ENCODE measurements around the gene EXPH5. TPM values are rescaled to one million over a fixed set of nuclear protein-coding genes. Genes with fewer than 3 reads are reported as not detected.

The EXPH5 gene
- total RNA-seq, 1 donor from 2014 or later = 0.59 TPM

DNA sequence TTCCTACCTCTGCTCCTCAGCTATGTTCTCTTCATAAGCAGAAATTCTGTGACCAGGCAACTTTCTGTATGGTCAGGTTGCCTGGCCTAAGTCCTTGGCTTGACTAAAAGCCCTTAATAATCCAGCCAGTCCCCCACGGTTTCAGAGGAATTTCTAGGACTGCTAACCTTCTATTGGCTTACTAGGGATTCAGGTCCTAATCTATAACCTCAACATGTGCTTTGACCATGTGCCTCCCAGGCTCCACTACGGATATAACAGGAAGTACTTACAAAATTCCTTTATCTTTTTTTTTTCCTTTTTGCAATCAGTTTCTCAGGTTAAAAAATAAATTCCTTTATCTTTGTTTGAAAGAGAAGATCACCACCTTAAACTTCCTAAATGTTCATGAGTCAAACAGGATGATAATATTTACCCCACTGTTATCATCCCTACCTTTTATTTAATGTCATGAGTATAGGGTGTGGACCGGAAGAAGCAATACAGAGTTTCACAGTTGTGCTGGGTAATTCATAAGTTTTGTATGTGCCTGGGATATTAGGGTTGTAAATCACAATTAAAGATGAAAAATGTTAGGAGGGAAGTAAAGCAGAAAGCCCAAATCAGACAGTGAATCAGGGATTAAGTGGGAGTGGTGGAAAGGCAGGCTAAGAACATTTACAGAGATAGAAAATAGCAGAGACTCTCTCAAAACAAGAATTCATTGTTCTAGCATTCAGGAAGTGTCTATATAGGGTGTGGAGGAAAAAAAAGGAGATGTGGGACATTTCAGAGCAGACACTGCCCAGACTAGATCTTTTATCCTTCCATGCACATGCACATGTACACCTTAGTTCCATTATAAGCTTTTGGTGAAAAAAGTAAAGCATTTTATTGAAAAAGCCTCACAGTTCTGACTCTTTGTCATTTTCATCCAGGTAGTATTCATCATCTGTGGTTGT lies 84.6 kb downstream of the EXPH5 start:
- DNase-seq (ENCODE audit: extremely low spot score, unreplicated experiment) = no peak
- Mint-ChIP-seq H3K4me1 (ENCODE audit: unreplicated experiment) (peaks cover 21% of the 10 kb centered on the region), H3K27me3 (ENCODE audit: unreplicated experiment) (no peaks in the 10 kb centered on the region), H3K4me3 (ENCODE audit: unreplicated experiment) (no peak overlapping the region), H3K36me3 (ENCODE audit: unreplicated experiment) (no peaks in the 10 kb centered on the region), H3K9me3 (ENCODE audit: unreplicated experiment) (no peaks in the 10 kb centered on the region), H3K27ac (ENCODE audit: unreplicated experiment) (no peak overlapping the region)
- TF ChIP-seq, protein P1, sequence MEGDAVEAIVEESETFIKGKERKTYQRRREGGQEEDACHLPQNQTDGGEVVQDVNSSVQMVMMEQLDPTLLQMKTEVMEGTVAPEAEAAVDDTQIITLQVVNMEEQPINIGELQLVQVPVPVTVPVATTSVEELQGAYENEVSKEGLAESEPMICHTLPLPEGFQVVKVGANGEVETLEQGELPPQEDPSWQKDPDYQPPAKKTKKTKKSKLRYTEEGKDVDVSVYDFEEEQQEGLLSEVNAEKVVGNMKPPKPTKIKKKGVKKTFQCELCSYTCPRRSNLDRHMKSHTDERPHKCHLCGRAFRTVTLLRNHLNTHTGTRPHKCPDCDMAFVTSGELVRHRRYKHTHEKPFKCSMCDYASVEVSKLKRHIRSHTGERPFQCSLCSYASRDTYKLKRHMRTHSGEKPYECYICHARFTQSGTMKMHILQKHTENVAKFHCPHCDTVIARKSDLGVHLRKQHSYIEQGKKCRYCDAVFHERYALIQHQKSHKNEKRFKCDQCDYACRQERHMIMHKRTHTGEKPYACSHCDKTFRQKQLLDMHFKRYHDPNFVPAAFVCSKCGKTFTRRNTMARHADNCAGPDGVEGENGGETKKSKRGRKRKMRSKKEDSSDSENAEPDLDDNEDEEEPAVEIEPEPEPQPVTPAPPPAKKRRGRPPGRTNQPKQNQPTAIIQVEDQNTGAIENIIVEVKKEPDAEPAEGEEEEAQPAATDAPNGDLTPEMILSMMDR (IDR thresholded peaks at IDR 0.05) = no peak

DNA sequence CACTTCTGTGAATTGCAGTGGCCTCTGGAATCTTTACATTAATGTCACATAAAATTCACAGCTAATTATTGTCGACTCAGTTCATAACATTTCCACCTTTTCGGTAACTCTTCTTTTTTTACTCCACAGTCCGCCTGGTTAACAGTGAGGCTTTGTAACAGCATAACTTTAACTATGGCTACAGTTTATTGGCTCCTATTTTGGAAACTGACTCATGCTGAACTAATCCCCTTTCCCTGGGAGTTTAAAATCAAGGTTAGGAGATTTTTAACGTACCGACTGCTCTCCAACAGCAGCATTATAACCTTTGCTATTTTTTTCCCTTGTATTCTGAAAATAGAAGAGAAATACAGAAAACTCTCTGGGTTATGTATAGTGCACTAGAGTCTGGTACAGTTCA lies 92.2 kb downstream of the EXPH5 start:
- TF ChIP-seq, protein P1 (IDR thresholded peaks at IDR 0.05) = no peak
- Mint-ChIP-seq H3K27ac (ENCODE audit: unreplicated experiment) (no peak overlapping the region), H3K36me3 (ENCODE audit: unreplicated experiment) (no peaks in the 10 kb centered on the region), H3K9me3 (ENCODE audit: unreplicated experiment) (no peaks in the 10 kb centered on the region), H3K4me1 (ENCODE audit: unreplicated experiment) (peaks cover 13% of the 10 kb centered on the region), H3K4me3 (ENCODE audit: unreplicated experiment) (no peak overlapping the region), H3K27me3 (ENCODE audit: unreplicated experiment) (no peaks in the 10 kb centered on the region)
- no peak for DNase-seq (ENCODE audit: extremely low spot score, unreplicated experiment)

DNA sequence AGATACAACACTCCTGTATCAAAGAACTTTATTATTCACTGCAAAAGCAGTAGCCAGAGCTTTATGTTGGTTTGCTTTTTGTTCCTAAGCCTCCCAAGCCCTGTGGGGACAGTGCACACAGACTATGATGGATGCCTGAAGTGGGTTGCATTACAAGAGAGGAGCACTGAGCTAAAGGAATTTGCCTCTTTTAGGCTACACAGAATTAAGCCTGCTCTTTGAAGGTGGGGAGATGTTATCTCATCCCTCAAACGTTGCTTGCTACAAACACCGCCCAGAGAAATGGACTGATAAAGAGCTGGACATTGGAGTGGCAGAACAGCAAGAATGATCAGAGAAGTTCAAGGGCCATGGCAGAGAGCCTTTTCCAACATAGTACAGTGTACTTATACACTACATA lies 92.8 kb downstream of the EXPH5 start:
- H3K9me3 Mint-ChIP-seq (ENCODE audit: unreplicated experiment) = no peaks in the 10 kb centered on the region
- DNase-seq (ENCODE audit: extremely low spot score, unreplicated experiment) = no peak
- peaks cover 18% of the 10 kb centered on the region for H3K4me1 Mint-ChIP-seq (ENCODE audit: unreplicated experiment)
- H3K4me3 Mint-ChIP-seq (ENCODE audit: unreplicated experiment) = no peak overlapping the region
- TF ChIP-seq, protein P1 (IDR thresholded peaks at IDR 0.05) = no peak
- H3K36me3 Mint-ChIP-seq (ENCODE audit: unreplicated experiment) = no peaks in the 10 kb centered on the region
- H3K27ac Mint-ChIP-seq (ENCODE audit: unreplicated experiment) = no peak overlapping the region
- H3K27me3 Mint-ChIP-seq (ENCODE audit: unreplicated experiment) = no peaks in the 10 kb centered on the region

DNA sequence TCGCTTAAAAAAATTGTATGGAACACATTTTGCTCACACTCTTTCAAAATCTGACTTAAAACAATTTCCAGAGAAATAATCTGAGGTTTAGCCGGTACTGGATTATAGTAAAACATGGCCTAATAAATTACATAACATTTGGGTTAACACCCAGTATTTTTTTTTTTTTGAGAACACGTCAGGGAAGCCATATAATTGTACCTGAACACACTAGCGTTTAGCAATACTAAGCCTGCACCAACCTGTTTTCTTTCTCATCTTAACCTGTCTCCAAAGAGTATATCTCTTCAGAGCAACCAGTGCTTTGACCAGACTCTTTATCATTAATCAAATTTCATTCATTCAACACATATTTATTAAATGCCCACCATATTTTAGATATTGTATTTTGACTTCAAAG lies 93.4 kb downstream of the EXPH5 start:
- DNase-seq (ENCODE audit: extremely low spot score, unreplicated experiment) = no peak
- no peak overlapping the region for H3K4me3 Mint-ChIP-seq (ENCODE audit: unreplicated experiment)
- TF ChIP-seq, protein P1 (IDR thresholded peaks at IDR 0.05) = no peak

DNA sequence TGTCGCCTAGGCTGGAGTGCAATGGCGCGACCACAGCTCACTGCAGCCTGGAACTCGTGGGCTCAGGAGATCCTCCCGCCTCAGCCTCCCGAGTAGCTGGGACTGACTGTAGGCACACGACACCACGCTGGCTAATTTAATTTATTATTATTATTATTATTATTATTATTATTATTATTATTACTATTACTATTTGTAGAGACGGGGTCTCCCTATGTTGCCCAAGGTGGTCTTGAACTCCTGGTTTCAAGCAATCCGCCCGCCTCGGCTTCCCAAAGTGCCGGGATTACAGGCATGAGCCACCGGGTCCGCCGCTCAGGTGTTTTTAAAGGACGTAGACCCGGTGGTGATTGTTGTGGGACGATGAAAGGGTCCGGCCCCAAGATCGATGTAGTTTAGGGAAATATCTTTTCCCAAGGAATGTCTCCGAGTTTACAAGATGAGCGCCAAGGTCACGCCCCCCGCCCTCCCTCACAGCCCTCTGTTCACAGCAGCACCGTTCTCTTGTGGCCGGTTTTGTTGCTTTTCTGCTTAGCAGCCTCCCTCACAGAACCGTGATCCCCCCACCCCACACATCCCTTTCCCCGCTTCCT lies 94.7 kb downstream of the EXPH5 start:
- peak overlapping the region; percentile 82 for H3K4me3 Mint-ChIP-seq (ENCODE audit: unreplicated experiment)
- no peak for DNase-seq (ENCODE audit: extremely low spot score, unreplicated experiment)
- no peaks in the 10 kb centered on the region for H3K9me3 Mint-ChIP-seq (ENCODE audit: unreplicated experiment)
- H3K27me3 Mint-ChIP-seq (ENCODE audit: unreplicated experiment) = no peaks in the 10 kb centered on the region
- TF ChIP-seq, protein P1 (IDR thresholded peaks at IDR 0.05) = no peak
- H3K4me1 Mint-ChIP-seq (ENCODE audit: unreplicated experiment) = peaks cover 18% of the 10 kb centered on the region
- peak overlapping the region; percentile 83 for H3K27ac Mint-ChIP-seq (ENCODE audit: unreplicated experiment)
- H3K36me3 Mint-ChIP-seq (ENCODE audit: unreplicated experiment) = no peaks in the 10 kb centered on the region

More for the DNA sequence above, 93.4 kb downstream of the EXPH5 start:
- Mint-ChIP-seq H3K36me3 (ENCODE audit: unreplicated experiment) (no peaks in the 10 kb centered on the region), H3K27me3 (ENCODE audit: unreplicated experiment) (no peaks in the 10 kb centered on the region), H3K9me3 (ENCODE audit: unreplicated experiment) (no peaks in the 10 kb centered on the region), H3K27ac (ENCODE audit: unreplicated experiment) (no peak overlapping the region), H3K4me1 (ENCODE audit: unreplicated experiment) (peaks cover 18% of the 10 kb centered on the region)

Measured in osteocyte (in vitro differentiated cells).